ENCODE data around the gene RTN4.

DNA sequence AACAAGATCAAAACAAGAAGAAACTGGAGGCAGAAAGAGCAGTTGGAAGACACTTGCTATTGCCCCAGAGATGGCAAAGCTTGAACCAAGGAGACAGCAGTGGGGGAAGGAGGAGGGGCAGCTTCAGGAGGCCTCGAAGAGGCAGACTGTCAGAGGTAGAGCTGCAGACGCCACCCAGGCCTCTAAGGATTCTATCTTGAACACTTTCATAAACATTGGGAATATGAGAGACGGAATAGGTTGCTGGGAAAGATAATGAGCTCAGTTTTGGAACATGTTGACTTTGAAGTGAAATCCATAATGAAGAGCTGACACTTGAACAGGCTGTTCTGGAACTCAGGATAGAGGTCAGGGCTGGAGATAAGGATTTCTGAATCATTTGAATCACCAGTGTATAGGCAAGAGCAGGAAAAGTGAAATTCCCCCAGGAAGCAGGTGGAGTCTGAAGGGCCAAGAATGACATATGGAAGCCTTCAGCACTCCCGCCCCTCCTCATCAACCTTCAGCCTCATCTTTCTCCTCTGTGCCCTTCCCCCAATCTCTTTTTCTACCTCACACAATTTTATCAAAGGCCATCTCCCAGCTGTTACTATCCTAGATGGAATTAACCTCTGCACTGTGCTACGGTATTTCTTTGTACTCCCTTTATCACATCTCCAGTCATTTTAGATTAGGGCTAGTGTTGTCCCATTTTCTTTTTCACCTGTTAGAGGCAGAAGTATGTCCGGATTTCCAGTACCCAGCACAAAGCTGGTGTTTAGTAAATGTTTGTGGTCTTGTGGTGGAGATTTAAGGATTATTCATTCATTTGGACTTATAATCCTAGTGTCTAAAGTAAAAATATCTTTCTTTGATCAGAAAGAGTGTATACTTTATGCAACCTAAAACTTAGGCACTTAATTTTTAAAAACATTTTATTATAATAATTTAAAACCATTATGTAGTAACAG lies 47.5 kb upstream of the RTN4 start:
- TF ChIP-seq EZH2 (IDR thresholded peaks at IDR 0.05; ENCODE audit: low read length), result no peak
- TF ChIP-seq, protein P1, sequence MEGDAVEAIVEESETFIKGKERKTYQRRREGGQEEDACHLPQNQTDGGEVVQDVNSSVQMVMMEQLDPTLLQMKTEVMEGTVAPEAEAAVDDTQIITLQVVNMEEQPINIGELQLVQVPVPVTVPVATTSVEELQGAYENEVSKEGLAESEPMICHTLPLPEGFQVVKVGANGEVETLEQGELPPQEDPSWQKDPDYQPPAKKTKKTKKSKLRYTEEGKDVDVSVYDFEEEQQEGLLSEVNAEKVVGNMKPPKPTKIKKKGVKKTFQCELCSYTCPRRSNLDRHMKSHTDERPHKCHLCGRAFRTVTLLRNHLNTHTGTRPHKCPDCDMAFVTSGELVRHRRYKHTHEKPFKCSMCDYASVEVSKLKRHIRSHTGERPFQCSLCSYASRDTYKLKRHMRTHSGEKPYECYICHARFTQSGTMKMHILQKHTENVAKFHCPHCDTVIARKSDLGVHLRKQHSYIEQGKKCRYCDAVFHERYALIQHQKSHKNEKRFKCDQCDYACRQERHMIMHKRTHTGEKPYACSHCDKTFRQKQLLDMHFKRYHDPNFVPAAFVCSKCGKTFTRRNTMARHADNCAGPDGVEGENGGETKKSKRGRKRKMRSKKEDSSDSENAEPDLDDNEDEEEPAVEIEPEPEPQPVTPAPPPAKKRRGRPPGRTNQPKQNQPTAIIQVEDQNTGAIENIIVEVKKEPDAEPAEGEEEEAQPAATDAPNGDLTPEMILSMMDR (optimal IDR thresholded peaks at IDR 0.05 in 1 of 3, IDR thresholded peaks at IDR 0.05 in 1 of 3, conservative IDR thresholded peaks at IDR 0.05 in 1 of 3; ENCODE audit: extremely low read depth in 1 of 3, insufficient read depth in 2 of 3, low read length in 3 of 3), result no peak
